ENCODE results near the gene TAPBP.
"Not testable (repeated sequence)": the region's sequence is repeated elsewhere in the genome, so short reads cannot be mapped to it uniquely, and the experiment has no call there.

TAPBP gene

GRCh38 chr6:33292996-33293682 is 20.7 kb downstream of the TAPBP start:
- TF ChIP-seq CTCF (IDR thresholded peaks at IDR 0.05; ENCODE audit: low read depth, low read length), result no peak
- DNase-seq (ENCODE audit: extremely low read depth, low read depth), result no peak

- no peak for TF ChIP-seq CTCF (IDR thresholded peaks at IDR 0.05; ENCODE audit: low read depth, low read length)
- no peak for DNase-seq (ENCODE audit: extremely low read depth, low read depth)
Observed at GRCh38 chr6:33290459-33290858, 23.4 kb downstream of the TAPBP start.

- TF ChIP-seq CTCF (IDR thresholded peaks at IDR 0.05; ENCODE audit: low read depth, low read length), result no peak
- DNase-seq (ENCODE audit: extremely low read depth, low read depth), result no peak
Observed at GRCh38 chr6:33289784-33290315, 24.0 kb downstream of the TAPBP start.

GRCh38 chr6:33288921-33289783 is 24.7 kb downstream of the TAPBP start, which contains the start of the genes PFDN6 and WDR46:
Gene PFDN6, plus strand, starts transcription at chr6:33289601. Its CDS starts 256 bp downstream, at chr6:33289857.
Gene WDR46, minus strand, starts transcription at chr6:33289239. Its CDS starts 69 bp downstream, at chr6:33289170.
- DNase-seq (ENCODE audit: extremely low read depth, low read depth), result no peak
- TF ChIP-seq CTCF (IDR thresholded peaks at IDR 0.05; ENCODE audit: low read depth, low read length), result no peak

- no peak for TF ChIP-seq CTCF (IDR thresholded peaks at IDR 0.05; ENCODE audit: low read depth, low read length)
- no peak for DNase-seq (ENCODE audit: extremely low read depth, low read depth)
Observed at GRCh38 chr6:33288141-33288920, 25.5 kb downstream of the TAPBP start.

- no peak for TF ChIP-seq CTCF (IDR thresholded peaks at IDR 0.05; ENCODE audit: low read depth, low read length)
- DNase-seq (ENCODE audit: extremely low read depth, low read depth), result no peak
Observed at GRCh38 chr6:33286946-33287914, 26.6 kb downstream of the TAPBP start.

- not testable (repeated sequence) for DNase-seq (ENCODE audit: extremely low read depth, low read depth)
Observed at GRCh38 chr6:33285214-33285613, 28.7 kb downstream of the TAPBP start.
